Islet of Langerhans (tissue), 1 donor: Measurements from ENCODE around the gene OPTN.
"Not testable (repeated sequence)": the region's sequence is repeated elsewhere in the genome, so short reads cannot be mapped to it uniquely, and the experiment has no call there.

ENCODE experiments used
- FAIRE-seq: peaks from one replicate; lab custom pipeline; 2011; peaks lifted over from hg19 to GRCh38; lab: Jason Lieb, UNC

OPTN gene

GRCh38 chr10:13090289-13090688 is 9.7 kb upstream of the OPTN start:
- no peak for FAIRE-seq

- no peak for FAIRE-seq
Measured at GRCh38 chr10:13091801-13092200, 8.2 kb upstream of the OPTN start.

- FAIRE-seq, result no peak
Measured at GRCh38 chr10:13092291-13093102, 7.5 kb upstream of the OPTN start.

GRCh38 chr10:13094082-13094481 is 5.9 kb upstream of the OPTN start:
- FAIRE-seq, result not testable (repeated sequence)

- FAIRE-seq, result no peak
Measured at GRCh38 chr10:13095094-13095493, 4.9 kb upstream of the OPTN start.

GRCh38 chr10:13095929-13096328 is 4.0 kb upstream of the OPTN start:
- FAIRE-seq, result no peak

- no peak for FAIRE-seq
Measured at GRCh38 chr10:13099144-13099665, 758 bp upstream of the OPTN start.

GRCh38 chr10:13100349-13101294 is 659 bp downstream of the OPTN start:
- no peak for FAIRE-seq

GRCh38 chr10:13102002-13102794 is 2.2 kb downstream of the OPTN start:
- no peak for FAIRE-seq

GRCh38 chr10:13103554-13103953 is 3.6 kb downstream of the OPTN start:
- FAIRE-seq, result no peak

- no peak for FAIRE-seq
Measured at GRCh38 chr10:13104697-13105096, 4.7 kb downstream of the OPTN start.

- no peak for FAIRE-seq
Measured at GRCh38 chr10:13105184-13105583, 5.2 kb downstream of the OPTN start.

GRCh38 chr10:13106387-13107045 is 6.6 kb downstream of the OPTN start:
- no peak for FAIRE-seq

- no peak for FAIRE-seq
Measured at GRCh38 chr10:13110908-13111307, 10.9 kb downstream of the OPTN start.

GRCh38 chr10:13113544-13113943 is 13.6 kb downstream of the OPTN start:
- FAIRE-seq, result no peak

GRCh38 chr10:13115832-13116803 is 16.2 kb downstream of the OPTN start:
- FAIRE-seq, result no peak

GRCh38 chr10:13117841-13118783 is 18.1 kb downstream of the OPTN start:
- FAIRE-seq, result no peak

GRCh38 chr10:13118784-13119410 is 18.9 kb downstream of the OPTN start:
- no peak for FAIRE-seq
